ENCODE data around the gene TENT4B.

Gene TENT4B

GRCh38 chr16:50247906-50248608 is 95.0 kb downstream of the TENT4B start:
- no peak for DNase-seq (ENCODE audit: insufficient read length, low spot score)
- no peak for FAIRE-seq
- no peak for TF ChIP-seq CTCF (IDR thresholded peaks at IDR 0.05; ENCODE audit: insufficient read depth, missing control alignments)

- no peak for DNase-seq (ENCODE audit: insufficient read length, low spot score)
- no peak for FAIRE-seq
- no peak for TF ChIP-seq CTCF (IDR thresholded peaks at IDR 0.05; ENCODE audit: insufficient read depth, missing control alignments)
Measured at GRCh38 chr16:50248845-50249244, 95.7 kb downstream of the TENT4B start.

GRCh38 chr16:50251375-50252081 is 98.4 kb downstream of the TENT4B start:
- FAIRE-seq, result no peak
- TF ChIP-seq CTCF (IDR thresholded peaks at IDR 0.05; ENCODE audit: insufficient read depth, missing control alignments), result no peak
- DNase-seq (ENCODE audit: insufficient read length, low spot score), result no peak

- DNase-seq (ENCODE audit: insufficient read length, low spot score) (no peak), FAIRE-seq (no peak)
- TF ChIP-seq CTCF (IDR thresholded peaks at IDR 0.05; ENCODE audit: insufficient read depth, missing control alignments), result no peak
Measured at GRCh38 chr16:50252082-50252611, 99.0 kb downstream of the TENT4B start.

GRCh38 chr16:50252874-50253513 is 99.9 kb downstream of the TENT4B start:
- DNase-seq (ENCODE audit: insufficient read length, low spot score), result no peak
- TF ChIP-seq CTCF (IDR thresholded peaks at IDR 0.05; ENCODE audit: insufficient read depth, missing control alignments), result no peak
- no peak for FAIRE-seq

GRCh38 chr16:50253514-50253910 is 100.4 kb downstream of the TENT4B start:
- DNase-seq (ENCODE audit: insufficient read length, low spot score) (no peak), FAIRE-seq (no peak)
- TF ChIP-seq CTCF (IDR thresholded peaks at IDR 0.05; ENCODE audit: insufficient read depth, missing control alignments), result no peak

Measured in D721Med (cell line).